ENCODE measurements around the gene MYO5B. TPM values are rescaled to one million over a fixed set of nuclear protein-coding genes. Genes with fewer than 3 reads are reported as not detected.

Gene MYO5B
- polyA plus RNA-seq, 1 donor from 2014 or later, result 0.42 TPM

DNA sequence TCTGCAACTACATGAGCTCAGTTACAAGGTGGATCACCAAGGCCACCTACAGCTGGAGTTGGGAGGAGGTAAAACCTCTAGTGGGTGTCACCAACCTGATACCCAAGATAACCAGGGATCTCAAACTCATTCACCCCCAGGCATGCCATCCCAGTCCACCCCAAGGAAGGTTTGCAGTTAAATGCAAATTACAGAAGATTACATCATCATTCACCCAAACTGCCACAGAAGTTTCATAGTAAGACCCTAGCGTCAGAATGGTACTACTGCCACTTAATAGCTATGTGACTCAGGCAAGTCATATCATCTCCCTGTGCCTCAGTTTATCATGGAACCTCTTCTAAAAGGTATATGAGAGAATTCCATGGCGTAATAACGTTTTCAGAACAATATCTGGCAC is 111.2 kb downstream of the MYO5B start:
- no peaks in the 10 kb centered on the region for H3K36me3 ChIP-seq (ENCODE audit: insufficient read depth, low read length)
- no peaks in the 10 kb centered on the region for H3F3A ChIP-seq (ENCODE audit: insufficient read depth, low read length, poor library complexity, severe bottlenecking)
- H3K4me2 ChIP-seq (ENCODE audit: low read length), result no peak overlapping the region
- no peak overlapping the region for H2AFZ ChIP-seq (ENCODE audit: low read depth, low read length)
- H3K9me2 ChIP-seq (ENCODE audit: insufficient read depth, low read length), result no peaks in the 10 kb centered on the region
- H3K4me3 ChIP-seq (ENCODE audit: low read length), result no peak overlapping the region
- no peaks in the 10 kb centered on the region for H3K79me2 ChIP-seq (replicated peaks; ENCODE audit: insufficient read depth, low read length)
- H3K9ac ChIP-seq (ENCODE audit: low read length), result no peak overlapping the region
- H3K27ac ChIP-seq (ENCODE audit: low read length), result no peak overlapping the region
- no peak for TF ChIP-seq CTCF (IDR thresholded peaks at IDR 0.05; ENCODE audit: poor library complexity, severe bottlenecking)
- no peak for TF ChIP-seq POLR2AphosphoS5 (IDR thresholded peaks at IDR 0.05)
- H3K9me3 ChIP-seq (ENCODE audit: low read length), result no peaks in the 10 kb centered on the region
- H3K27me3 ChIP-seq (ENCODE audit: insufficient read depth, low read depth, low read length), result no peaks in the 10 kb centered on the region
- no peaks in the 10 kb centered on the region for H4K20me1 ChIP-seq (ENCODE audit: insufficient read depth)

GRCh38 chr18:50080932-50081560 is 113.9 kb downstream of the MYO5B start:
- no peaks in the 10 kb centered on the region for H3K27me3 ChIP-seq (ENCODE audit: insufficient read depth, low read depth, low read length)
- no peak overlapping the region for H3K4me3 ChIP-seq (ENCODE audit: low read length)
- no peaks in the 10 kb centered on the region for H3K9me3 ChIP-seq (ENCODE audit: low read length)
- no peak overlapping the region for H3K9ac ChIP-seq (ENCODE audit: low read length)
- no peak for TF ChIP-seq SMC3 (conservative IDR thresholded peaks at IDR 0.05; ENCODE audit: poor library complexity)
- no peak for TF ChIP-seq EP300 (conservative IDR thresholded peaks at IDR 0.05; ENCODE audit: poor library complexity, severe bottlenecking)
- TF ChIP-seq EZH2 (IDR thresholded peaks at IDR 0.05; ENCODE audit: borderline replicate concordance, insufficient read depth, low read length, poor library complexity, severe bottlenecking), result no peak
- H2AFZ ChIP-seq (ENCODE audit: low read depth, low read length), result no peak overlapping the region
- no peaks in the 10 kb centered on the region for H3F3A ChIP-seq (ENCODE audit: insufficient read depth, low read length, poor library complexity, severe bottlenecking)
- no peaks in the 10 kb centered on the region for H3K36me3 ChIP-seq (ENCODE audit: insufficient read depth, low read length)
- no peaks in the 10 kb centered on the region for H4K20me1 ChIP-seq (ENCODE audit: insufficient read depth)
- no peak overlapping the region for H3K27ac ChIP-seq (ENCODE audit: low read length)
- no peak overlapping the region for H3K4me2 ChIP-seq (ENCODE audit: low read length)
- no peaks in the 10 kb centered on the region for H3K79me2 ChIP-seq (replicated peaks; ENCODE audit: insufficient read depth, low read length)
- H3K9me2 ChIP-seq (ENCODE audit: insufficient read depth, low read length), result no peaks in the 10 kb centered on the region

GRCh38 chr18:50080316-50080715 is 114.6 kb downstream of the MYO5B start:
- Histone ChIP-seq H3K9me2 (ENCODE audit: insufficient read depth, low read length) (no peaks in the 10 kb centered on the region), H3K27ac (ENCODE audit: low read length) (no peak overlapping the region), H3K9me3 (ENCODE audit: low read length) (no peaks in the 10 kb centered on the region), H4K20me1 (ENCODE audit: insufficient read depth) (no peaks in the 10 kb centered on the region), H3K4me3 (ENCODE audit: low read length) (no peak overlapping the region), H3F3A (ENCODE audit: insufficient read depth, low read length, poor library complexity, severe bottlenecking) (no peaks in the 10 kb centered on the region), H3K36me3 (ENCODE audit: insufficient read depth, low read length) (no peaks in the 10 kb centered on the region), H2AFZ (ENCODE audit: low read depth, low read length) (no peak overlapping the region), H3K27me3 (ENCODE audit: insufficient read depth, low read depth, low read length) (no peaks in the 10 kb centered on the region), H3K79me2 (replicated peaks; ENCODE audit: insufficient read depth, low read length) (no peaks in the 10 kb centered on the region), H3K4me2 (ENCODE audit: low read length) (no peak overlapping the region), H3K9ac (ENCODE audit: low read length) (no peak overlapping the region)
- TF ChIP-seq TAF1 (IDR thresholded peaks at IDR 0.05; ENCODE audit: low read depth), result no peak
- TF ChIP-seq, protein P1, sequence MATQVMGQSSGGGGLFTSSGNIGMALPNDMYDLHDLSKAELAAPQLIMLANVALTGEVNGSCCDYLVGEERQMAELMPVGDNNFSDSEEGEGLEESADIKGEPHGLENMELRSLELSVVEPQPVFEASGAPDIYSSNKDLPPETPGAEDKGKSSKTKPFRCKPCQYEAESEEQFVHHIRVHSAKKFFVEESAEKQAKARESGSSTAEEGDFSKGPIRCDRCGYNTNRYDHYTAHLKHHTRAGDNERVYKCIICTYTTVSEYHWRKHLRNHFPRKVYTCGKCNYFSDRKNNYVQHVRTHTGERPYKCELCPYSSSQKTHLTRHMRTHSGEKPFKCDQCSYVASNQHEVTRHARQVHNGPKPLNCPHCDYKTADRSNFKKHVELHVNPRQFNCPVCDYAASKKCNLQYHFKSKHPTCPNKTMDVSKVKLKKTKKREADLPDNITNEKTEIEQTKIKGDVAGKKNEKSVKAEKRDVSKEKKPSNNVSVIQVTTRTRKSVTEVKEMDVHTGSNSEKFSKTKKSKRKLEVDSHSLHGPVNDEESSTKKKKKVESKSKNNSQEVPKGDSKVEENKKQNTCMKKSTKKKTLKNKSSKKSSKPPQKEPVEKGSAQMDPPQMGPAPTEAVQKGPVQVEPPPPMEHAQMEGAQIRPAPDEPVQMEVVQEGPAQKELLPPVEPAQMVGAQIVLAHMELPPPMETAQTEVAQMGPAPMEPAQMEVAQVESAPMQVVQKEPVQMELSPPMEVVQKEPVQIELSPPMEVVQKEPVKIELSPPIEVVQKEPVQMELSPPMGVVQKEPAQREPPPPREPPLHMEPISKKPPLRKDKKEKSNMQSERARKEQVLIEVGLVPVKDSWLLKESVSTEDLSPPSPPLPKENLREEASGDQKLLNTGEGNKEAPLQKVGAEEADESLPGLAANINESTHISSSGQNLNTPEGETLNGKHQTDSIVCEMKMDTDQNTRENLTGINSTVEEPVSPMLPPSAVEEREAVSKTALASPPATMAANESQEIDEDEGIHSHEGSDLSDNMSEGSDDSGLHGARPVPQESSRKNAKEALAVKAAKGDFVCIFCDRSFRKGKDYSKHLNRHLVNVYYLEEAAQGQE (IDR thresholded peaks at IDR 0.05; ENCODE audit: borderline replicate concordance), result no peak
- no peak for TF ChIP-seq SMC3 (conservative IDR thresholded peaks at IDR 0.05; ENCODE audit: poor library complexity)
- TF ChIP-seq POLR2AphosphoS5 (IDR thresholded peaks at IDR 0.05), result no peak
- no peak for TF ChIP-seq EZH2 (IDR thresholded peaks at IDR 0.05; ENCODE audit: borderline replicate concordance, insufficient read depth, low read length, poor library complexity, severe bottlenecking)
- no peak for TF ChIP-seq CTCF (IDR thresholded peaks at IDR 0.05; ENCODE audit: poor library complexity, severe bottlenecking)
- no peak for TF ChIP-seq MXI1 (conservative IDR thresholded peaks at IDR 0.05; ENCODE audit: poor library complexity, severe bottlenecking)
- TF ChIP-seq RAD21 (conservative IDR thresholded peaks at IDR 0.05), result no peak
- TF ChIP-seq EP300 (conservative IDR thresholded peaks at IDR 0.05; ENCODE audit: poor library complexity, severe bottlenecking), result no peak
